CD1c-positive myeloid dendritic cell (primary cell): Measurements from ENCODE around the gene WNT6.
"Not testable (repeated sequence)": the region's sequence is repeated elsewhere in the genome, so short reads cannot be mapped to it uniquely, and the experiment has no call there.

Experiments
- DNase-seq: peaks from one replicate; pipeline ENCODE4 v3.0.0-alpha.2; 2016; ENCODE audit errors: extremely low spot score

The WNT6 gene

DNA sequence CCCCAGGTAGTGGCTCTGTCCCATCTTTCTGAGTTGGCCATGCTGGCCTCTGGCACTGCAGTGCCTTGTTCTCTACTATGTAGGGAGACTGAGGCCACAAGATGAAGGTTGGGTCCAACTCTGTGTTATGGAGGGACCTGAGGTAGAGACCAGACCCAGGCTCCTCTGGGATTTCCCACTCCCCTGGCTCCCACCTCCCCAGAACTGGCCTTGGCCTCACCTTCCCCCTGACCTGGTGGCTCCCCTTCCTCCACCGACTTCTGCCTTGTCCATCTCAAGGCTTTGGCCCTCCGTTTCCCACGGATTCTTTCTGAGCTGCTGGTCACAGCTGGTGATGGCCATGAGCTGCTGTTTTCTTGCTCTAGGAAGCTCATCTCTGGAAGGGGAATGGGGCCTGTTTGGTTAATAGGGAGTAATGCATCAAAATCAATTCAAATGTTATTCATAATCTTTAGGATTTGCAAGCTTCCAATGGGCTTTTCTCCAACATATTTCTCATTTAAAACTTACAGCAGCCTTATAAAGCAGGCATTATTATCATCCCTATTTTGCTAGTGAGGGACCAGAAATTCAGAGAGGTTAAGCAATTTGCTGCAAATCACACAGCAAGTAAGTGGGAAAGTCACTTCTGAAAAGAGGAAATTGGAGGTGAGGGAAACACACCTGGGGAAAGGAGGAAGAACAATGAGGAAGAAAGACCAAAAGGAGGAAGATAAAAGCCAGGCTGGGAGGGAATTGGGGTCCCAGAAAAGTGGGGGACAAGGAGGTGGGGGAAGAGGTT is 28.9 kb upstream of the WNT6 start:
- DNase-seq: no peak

DNA sequence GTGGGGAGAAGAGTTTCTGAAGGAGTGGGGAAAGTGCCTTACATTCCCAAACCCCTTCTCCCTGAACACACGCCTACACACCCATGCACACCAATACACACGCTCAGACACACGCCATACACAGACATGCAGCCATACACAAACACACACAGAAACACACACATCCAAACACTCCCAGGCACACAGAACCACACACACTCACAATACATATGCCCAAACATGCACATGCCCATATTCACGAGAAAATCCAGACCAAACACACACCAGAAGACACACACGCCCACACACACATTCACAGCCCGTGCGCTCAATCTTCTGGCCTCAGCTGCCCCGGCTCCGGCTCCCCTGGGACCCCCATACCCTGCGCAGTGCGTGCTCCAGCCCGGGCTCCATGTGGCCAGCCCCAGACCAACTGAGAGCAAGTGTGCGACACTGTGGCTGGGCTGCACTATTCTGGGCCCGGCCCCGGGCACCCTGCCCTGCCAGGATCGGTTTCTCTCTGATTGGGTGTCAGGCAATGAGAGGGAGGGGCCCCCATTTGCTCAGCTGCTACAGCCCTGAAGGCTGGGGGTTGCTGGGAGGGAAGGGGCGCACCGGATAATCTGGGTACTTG is 28.1 kb upstream of the WNT6 start, which contains the start of gene PRKAG3:
Gene PRKAG3 (minus strand): TSS at position 426 of the 613 bp plus-strand sequence.
- no peak for DNase-seq

DNA sequence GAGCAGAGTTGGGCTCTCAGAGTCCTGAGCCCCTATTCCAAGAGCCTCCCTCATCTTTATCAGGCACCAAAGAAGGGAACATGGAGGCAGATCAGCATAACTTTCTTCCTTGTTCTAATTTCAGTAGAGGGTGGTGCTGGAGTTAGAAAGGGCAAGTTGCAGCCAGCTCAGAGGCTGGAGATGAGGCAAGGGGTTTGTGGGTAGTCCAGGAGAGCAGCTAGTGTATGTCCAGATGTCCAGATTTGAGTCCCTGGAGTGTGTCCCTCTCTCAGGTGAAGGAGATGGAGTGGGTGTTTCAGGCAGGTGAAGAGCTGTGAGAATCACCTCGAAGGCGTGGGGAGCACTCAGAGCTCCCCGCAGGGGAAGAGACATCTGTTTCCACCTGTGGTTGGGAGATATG is 27.5 kb upstream of the WNT6 start:
- DNase-seq: no peak

DNA sequence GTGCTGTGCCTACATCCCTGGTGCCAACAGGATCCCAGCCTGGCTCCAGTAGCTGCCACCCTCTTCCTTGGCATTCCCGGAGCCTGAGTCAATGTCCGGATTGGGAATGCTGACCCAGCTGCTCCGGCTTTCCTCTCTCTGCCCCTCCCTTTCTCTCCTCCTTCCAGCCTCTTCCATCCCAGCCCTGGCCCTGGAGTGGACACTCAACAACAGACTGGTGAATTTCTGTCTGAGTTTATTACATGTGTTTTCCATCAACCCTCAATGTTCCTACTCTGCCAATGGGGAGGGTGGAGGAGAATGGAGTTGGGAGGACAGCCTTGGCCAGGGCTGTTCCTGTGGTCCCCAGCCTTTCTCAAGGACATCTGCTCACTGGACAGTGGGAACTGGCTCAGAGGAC is 27.1 kb upstream of the WNT6 start:
- no peak for DNase-seq

DNA sequence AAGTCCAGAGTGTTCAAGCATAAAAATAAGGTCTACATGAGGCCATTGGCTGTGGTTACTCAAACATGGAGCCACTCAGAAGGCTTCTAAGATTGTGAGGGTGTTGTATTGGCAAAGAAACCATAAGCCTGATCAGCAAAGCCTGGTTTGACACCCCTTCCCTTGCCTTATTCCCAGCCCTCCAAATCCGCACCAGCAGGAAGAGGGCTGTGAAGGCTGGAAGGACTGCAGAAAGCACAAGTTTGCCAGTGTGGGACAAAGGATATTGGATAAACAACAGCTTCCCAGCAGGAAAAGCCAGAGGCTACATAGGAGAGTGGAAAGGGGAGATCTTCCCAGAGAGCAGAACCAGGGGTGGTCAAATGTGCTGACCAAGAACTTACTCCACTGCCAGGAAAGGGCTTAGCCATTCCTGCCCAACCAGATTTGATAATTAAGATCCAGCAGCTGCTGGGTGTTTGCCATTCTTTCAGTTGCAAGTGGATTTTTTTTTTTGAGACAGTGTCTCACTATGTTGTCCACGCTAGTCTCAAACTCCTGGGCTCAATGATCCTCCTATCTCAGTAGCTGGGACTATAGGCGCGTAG is 26.5 kb upstream of the WNT6 start:
- DNase-seq: no peak

DNA sequence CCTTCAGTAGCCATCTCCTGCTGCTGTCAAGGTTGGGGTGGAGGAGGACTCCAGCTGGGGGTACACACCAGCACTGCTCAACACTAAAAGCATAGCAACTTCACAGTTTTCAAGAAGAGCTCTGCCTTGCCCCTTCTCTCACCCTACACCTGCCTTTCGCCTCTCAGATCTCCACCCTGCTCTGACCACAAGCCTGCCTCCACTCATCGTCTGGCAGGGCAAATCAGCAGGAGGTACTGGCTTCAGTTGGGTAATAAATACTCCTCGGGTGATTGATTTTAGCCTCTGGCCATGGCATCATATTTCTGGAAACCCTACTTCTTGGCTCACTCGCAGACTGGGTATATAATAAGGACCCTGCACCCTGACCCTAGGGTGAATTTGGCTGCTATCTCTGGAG is 24.9 kb upstream of the WNT6 start:
- no peak for DNase-seq

DNA sequence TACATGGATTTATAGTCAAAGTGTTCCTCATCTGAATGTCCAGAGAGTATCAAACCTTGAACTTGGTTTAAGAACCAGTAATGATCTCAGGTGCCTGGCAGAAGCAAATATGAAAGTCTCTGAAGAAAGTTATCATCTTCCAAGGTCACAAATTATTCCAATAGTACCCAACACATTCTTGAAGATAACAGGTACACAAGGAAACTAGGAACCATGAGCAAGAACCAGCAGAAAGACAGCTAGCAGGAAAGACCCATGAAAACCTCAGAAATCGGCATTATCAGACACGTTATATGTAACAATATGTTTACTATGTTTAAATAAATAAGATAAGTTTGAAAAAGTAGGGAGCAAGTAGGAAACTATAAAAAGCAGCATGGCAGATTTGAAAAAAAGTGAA is 22.1 kb upstream of the WNT6 start:
- DNase-seq: no peak

DNA sequence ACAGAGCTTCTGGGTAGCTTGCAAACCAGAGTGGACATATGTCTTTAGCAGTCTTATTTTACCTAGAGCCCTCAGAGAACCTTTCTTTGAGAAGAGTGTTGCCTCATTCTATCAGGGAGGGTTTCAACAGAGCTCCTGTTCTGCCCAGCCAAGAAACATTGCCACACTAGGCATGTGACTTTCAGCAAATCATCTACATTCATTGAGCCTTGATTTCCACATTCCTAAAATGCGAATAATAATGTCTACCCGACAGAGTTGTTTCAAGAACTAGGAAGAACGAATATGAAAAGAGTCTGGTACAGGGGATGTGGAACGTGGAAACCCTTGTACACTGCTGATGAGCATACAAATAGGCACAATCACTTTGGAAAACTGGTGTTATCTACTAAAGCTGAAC is 20.2 kb upstream of the WNT6 start:
- DNase-seq: peak; percentile 42

DNA sequence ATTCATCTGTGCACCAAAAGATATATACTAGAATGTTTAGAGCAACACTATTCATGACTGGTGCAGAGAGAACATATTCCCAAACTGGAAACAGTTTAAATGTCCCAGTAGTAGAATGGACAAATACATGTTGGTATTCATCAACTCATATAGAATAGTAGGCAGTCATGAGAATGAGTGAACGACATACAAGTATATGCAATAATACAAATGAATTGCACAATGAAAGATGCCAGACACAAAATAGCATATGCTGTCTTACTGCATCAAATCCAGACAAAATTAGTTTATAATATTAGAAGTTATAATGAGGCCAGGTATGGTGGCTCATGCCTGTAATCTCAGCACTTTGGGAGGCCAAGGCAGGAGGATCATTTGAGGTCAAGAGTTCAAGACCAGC is 19.7 kb upstream of the WNT6 start:
- no peak for DNase-seq

DNA sequence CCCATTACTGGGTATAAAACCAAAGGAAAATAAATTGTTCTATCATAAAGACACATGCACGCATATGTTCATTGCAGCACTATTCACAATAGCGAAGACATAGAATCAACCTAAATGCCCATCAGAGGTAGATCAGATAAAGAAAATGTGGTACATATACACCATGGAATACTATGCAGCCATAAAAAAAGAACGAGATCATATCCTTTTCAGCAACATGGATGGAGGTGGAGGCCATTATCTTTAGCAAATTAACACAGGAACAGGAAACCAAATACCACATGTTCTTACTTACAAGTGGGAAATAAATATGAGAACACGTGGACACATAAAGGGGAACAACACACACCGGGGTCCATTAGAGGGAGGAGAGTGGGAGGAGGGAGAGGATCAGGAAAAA is 15.3 kb upstream of the WNT6 start:
- DNase-seq: not testable (repeated sequence)

DNA sequence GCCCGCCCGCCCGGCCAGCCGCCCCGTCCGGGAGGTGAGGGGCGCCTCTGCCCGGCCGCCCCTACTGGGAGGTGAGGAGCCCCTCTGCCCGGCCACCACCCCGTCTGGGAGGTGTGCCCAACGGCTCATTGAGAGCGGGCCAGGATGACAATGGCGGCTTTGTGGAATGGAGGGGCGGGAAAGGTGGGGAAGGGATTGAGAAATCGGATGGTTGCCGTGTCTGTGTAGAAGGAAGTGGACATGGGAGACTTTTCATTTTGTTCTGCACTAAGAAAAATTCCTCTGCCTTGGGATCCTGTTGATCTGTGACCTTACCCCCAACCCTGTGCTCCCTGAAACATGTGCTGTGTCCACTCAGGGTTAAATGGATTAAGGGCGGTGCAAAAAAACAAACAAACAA is 12.6 kb upstream of the WNT6 start:
- DNase-seq: not testable (repeated sequence)

DNA sequence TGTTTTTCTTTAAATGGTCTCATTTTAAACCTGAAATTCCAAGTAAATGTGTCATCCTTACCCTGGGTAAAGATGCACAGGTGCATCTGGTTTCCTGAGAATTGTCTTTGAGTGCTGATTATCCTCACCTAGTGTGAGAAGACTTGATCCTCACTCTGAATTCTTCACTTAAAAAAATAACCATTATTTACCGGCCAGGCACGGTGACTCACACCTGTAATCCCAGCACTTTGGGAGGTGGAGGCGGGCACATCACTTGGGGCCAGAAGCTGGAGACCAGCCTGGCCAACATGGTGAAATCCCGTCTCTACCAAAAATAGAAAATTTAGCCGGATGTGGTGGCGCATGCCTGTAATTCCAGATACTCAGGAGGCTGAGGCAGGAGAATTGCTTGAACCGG is 9.9 kb upstream of the WNT6 start:
- DNase-seq: no peak

DNA sequence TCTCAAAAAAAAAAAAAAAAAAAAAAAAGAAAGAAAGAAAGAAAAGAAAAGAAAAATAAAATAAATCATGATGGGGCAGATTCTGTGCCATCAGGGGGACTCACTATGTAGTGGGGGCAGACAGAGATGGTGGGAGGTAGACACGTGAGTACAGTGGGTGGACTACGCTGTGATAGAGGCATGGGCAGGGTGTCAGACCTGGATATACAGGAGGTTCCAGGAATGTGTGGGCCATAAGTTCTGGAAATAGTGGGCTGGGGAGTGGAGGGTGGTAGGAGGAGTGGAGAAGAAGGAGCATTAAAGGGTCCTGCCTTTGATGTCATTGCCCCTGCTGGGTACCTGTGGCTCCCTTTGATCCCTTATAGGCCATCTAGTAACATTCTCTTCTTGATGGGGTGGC is 8.8 kb upstream of the WNT6 start:
- no peak for DNase-seq

DNA sequence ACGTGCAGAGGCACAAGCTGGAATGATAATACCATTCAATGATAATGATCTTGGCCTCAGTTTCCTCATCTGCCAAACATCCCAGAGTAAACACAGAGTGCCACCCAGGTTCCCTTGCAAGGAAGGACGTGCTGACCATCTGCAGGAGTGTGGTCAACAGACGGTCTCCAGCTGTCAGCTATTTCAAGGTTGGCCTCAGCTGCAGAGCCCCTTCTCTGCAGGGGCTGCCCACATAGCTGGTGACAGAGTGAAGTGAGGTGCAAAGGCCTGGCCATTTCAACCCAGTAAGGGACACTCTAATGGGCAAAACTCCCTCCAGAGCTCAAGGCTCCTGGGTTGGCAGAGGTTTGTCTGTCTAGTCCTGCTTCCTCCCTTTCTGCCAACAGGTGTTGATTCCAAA is 8.3 kb upstream of the WNT6 start:
- no peak for DNase-seq

DNA sequence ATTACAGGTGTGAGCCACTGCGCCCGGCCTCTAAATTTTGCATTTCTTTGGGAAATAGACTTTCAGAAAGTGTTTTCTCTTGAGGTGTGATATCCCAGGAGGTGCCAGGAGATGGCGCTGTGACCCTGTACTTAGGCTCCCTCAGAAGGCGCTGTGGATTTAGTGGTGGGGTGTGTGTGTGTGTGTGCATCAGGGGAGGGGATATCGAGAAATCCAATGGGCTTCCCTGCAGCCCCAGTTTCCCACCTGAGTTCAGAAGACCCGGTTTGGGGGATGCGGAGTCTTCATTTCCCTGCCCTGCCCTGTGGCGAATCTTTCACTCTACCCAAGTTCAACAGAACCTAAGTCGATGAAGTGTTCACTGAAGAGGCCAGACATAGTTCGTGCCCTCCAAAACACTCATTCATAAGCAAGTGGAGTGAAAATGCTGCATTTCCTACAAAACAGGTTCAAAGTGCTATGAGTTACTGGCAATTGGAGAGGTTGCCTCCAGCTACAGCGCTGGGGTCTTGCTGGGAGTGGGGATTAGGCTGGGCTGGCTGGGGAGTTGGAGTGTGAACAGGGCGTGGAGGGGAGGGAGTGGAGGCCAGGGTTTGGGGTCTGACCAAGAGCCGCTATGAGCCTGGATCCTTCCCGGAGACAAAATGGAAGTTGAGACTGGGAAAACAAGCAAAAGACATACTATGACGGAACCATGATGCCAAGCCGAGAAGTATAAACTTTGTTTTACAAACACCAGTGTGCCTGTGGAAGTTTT is 6.5 kb upstream of the WNT6 start:
- DNase-seq: peak; percentile 77

DNA sequence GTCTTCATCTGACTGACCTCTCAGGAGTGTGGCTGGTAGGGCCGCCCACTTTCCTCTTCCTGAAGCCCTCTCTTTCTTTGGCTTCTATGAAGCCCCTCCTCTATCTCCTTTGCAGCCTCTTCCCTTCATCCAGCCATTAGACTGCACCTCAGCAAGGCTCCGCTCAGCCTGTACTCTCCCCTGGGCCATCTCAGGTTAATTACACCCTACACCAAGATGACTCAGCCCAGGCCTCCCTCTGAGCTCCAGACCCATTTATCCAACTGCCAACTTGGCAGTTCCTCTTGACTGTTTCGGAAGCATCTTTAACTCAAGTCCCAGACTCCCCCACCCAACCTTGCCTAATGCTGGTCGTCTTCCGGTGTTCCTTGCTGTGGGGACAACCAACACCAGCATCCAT is 5.8 kb upstream of the WNT6 start:
- DNase-seq: no peak

DNA sequence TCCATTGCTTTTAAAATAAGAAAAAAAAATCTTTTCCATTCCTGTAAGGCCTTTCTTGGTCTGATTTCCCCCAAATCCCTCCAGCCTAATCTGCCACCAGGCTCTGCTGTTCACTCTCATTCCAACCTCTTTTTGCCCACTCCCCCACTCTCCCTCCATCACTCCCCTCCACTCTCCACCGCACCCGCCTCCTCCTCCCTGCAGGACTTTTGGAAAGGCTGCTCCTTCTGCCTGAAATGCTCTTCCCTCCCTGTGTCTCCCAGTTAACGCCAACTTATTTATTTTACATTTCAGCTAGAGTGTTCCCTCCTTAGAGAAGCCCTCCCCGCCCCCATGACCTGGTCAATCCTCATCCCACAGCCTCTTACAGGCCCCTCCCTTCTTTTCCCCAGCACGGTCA is 4.7 kb upstream of the WNT6 start:
- no peak for DNase-seq

DNA sequence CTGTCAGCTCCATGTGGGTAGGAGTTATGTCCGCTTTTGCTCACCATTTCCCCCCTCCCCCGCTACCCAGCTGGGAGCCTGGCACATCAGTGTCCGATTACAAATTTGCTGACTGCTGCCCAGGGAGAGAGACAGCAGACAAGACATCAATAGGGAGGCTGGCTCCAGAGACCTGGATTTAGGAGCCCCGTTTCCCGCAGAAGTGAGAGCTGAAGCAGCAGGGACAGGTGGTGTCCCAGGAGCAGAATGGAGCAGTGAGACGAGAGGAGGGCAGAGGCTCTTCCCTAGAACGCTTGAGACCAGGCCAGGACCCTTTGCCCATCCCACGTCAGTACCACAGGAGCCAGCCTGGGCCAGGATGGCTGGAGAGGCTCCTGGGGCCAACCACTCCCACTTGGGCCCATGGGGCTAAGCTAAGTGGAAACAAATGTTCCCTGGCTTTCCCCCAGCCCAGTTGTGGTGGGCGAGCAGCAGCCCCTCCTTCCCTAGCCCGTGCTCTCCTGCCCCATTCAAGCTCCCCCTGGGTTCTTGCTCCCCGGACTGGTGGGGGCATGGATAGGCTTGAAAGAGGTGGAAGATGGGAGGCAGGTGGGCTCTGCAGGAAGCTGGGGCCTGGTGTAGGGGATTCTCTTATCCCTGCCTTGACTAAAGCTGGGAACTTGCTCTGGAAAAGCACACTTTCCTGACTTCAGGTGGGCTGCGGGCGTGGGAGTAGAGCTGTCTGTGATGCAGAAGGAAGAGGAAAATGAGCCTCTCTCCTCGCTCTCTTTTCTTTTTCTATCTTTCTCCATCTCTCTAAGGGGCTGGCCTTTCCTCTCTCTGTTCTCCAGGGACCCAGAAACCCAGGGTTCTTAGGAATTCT is 4.1 kb upstream of the WNT6 start:
- no peak for DNase-seq

DNA sequence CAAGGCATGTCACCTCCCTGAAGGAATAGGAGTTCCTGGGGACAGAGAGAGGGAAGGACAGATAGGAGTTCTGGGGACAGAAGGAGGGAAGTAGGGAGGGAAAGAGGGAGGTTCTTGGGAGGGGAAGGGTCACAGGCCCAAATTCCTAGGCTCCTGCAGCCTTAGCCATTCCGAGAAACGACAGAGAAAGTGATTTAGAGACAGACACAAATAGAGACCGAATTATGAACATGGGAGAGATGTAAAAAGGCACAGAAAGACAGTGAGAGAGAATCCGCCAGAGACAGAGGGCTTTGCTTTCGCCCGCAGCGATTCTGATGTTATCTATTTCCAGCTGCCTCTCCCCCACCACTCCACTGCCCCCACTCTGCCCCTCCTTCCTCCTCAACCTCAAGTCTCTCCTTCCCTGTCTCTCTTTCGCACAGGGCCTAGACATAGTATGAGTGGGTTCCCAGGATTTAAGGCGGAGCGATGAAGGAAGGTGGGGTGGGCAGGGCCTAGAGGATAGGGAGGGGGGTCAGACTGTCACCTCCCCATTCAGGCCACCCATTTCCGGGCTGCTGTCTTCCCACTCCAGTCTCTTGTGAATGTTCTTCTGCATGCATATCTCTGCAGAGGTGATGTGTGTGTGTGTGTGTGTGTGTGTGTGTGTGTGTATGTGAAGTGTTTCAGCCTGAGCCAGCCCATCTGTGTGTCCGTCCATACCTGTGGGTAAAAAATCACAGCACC is 3.3 kb upstream of the WNT6 start:
- DNase-seq: no peak

DNA sequence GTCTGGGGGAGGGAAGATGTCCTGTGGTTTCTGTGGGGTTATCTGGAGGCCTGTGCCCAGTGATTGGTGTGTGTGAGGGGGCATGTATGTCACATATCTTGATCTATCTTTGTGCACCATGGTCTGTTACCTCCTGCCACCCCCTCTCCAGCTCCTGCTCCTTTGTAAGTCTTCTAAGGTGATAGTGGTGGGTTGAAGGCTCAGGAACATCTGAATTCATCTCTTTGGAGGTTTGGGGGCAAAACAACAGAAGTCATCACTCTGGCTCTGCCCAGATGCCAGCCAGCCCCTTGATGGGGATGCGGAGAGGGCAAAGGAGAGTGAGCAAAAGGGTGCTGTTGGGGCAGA is 2.7 kb upstream of the WNT6 start:
- DNase-seq: no peak
